Fibroblast of skin of back (primary cell): ENCODE measurements around the gene SELENOV.

Experiments used
- DNase-seq: peaks from one replicate; pipeline ENCODE4 v3.0.0-alpha.2; 2013

Gene SELENOV

DNA sequence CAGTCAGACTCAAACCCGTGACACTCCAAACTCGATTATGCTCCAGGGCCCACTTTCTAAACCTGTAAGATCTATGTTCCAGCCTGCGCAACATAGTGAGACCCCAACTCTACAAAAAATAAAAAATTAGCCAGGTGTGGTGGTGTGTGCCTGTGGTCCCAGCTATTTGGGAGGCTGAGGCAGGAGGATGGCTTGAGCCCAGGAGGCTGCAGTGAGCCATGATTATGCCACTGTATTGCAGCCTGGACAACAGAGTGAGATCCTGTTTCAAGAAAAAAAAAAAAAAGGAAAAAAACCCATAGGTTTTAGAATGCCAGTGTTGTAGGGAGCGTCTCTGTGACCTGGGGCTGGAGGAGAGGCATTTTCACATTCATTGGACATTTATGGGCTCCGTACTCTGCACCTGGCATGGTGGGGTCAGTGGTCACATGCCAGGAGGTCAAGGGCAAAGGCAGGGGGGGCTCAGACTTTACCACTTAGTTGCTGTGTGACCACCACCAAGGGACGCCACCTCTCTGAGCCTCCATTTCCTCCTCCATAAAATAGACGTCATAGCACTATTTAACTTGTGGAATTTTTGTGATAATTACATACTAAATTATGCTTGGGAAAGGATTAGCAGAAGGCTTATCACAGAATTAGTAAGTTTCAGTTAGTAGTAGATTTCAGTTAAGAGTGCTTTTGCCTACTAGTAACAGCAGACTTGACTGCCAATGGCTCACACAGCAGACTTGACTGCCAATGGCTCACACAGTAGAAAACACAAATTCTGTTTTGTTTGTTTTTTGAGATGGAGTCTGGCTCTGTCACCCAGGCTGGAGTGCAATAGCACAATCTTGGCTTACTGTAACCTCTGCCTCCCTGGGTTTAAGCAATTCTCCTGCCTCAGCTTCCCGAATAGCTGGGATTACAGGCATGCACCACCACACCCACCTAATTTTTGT lies 5.9 kb downstream of the SELENOV start:
- no peak for DNase-seq

DNA sequence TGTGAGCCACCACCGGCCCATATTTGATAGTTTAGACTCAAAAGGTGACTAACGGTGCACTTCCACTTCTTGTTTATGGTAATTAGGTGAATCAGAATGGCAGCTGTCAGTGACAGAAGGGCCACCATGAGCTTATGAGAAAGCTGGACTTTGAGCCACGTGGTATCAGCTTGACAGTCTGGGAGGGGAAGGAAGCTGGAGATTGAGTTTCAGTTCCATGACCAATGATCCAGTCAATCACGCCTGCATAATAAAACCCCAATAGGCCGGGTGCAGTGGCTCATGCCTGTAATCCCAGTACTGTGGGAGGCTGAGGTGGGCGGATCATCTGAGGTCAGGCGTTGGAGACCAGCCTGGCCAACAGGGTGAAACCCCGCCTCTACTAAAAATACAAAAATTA lies 9.6 kb downstream of the SELENOV start:
- no peak for DNase-seq

DNA sequence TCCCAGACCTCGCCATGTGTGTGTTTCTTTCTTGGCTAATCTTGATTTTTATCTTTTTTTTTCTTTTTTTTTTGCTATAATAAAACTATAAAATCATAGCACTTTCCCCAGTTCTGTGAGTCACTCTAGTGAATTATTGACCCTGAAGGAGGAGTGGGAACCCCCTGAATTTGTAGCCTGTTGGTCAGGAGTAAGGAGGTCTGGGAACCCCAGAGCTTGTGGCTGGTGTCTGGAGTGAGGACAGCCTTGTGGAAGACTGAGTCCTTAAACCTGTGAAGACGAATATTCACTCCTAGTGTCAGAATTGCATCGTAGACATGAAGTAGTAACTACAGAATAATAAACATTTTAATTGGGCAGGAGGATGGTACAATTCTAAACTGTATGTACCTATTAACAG lies 10.3 kb downstream of the SELENOV start:
- no peak for DNase-seq

DNA sequence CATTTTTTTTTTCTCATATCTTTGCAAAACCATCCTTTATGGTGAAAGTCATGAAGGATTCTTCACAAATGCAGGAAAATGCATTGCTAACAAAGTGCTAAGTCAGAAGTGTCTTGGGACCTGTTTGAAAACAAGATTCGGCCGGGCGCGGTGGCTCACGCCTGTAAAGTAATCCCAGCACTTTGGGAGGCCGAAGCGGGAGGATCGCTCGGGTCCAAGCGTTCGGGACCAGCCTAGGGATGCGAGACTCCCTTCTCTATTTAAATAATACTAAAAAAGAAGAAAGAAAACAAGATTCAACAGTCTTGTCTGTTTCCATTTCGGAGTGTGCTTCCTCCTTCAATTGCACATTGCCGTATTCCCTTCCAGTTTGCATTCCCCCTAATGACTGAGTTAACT lies 16.9 kb downstream of the SELENOV start:
- DNase-seq = no peak

DNA sequence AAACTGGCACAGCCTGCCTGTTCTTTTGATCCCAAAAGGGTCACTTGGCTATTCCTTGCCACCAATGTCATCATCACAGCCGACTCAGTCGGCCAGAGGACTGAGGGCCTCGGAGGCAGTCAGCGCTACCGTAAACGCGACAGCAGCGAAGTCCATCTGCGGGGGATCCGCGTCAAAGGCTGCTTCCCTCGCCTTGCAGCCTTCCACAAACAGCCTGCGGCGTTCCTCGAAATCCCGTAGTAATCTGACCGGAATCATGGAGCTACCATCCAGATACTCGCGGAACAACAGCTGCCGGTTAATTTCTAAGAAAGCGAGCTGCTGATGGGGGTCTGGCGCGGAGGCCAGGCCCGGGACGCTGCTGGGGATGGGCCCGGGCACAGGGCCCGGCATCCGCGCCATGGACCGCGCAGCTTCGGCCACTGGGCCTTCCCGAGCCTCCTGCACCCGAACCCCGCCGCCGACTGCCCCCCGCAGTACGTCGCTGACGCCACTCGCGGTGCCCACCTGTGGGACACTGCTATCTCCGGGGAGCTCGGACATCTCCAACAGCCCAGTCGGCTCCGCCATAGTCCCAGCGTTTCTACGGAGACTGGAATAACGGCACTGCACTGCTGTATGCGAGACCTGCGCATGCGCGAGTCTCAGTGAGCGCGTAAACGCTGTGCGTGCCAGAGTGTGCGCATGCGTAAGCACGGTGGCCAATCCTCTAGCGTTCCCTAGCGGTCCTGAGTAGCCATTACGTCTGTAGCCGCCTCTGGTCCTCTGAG lies 17.5 kb downstream of the SELENOV start, which contains the start of gene EID2B:
Gene EID2B, minus strand, starts transcription at position 620 of the 770 bp plus-strand sequence. Its CDS starts 50 bp downstream, at position 570.
- peak; percentile 92 for DNase-seq

DNA sequence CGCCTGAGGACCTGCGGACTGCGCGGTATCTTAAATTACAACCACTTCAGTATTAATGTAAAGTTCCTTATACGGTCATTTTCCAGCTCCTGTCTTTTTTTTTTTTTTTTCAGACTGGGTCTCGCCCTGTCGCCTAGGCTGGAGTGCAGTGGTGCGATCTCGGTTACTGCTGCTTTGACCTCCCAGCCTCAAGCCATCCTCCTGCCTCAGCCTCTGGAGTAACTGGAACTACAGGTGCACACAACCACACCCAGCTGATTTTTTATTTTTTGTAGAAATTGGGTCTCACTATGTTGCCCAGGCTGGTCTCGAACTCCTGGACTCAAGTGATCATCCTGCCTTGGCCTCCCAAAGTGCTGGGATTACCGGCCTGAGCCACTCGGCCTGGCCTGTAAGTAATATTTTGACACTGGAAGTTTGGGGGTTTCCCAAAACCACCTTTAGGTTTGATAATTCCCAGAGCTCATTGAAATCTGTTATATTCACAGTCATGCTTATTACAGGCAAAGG lies 18.1 kb downstream of the SELENOV start:
- no peak for DNase-seq

DNA sequence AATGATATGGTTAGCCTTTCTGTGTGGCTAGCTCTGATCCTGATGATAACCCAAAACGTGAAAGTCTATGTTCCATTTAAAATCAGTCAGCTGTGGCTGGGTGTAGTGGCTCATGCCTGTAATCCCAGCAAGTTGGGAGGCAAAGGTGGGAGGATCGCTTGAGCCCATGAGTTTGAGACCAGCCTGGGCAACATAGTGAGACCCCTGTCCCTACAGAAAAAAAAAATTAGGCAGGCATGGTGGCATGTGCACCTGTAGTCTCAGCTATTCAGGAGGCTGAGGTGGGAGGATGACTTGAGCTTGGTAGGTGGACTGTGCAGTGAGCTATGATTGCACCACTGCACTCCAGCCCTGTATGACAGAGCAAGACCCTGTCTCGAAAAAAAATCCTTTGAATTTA lies 18.9 kb downstream of the SELENOV start:
- no peak for DNase-seq

DNA sequence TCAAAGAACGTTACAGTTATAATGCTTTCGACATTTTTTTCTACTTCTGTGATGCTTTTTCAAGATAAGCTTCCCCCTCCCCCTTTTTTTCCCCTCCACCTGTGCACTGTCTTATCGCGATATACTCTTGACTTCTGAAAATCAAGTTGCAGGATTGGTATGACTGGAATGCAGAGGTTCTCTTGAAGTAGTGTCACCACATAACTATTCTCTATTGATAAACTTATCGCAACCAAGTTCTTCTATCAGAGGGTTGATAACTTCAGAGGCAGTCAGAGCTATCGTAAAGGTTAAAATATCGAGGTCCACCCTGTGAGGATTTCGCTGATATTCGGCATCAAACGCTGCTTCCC lies 24.2 kb downstream of the SELENOV start:
- DNase-seq = peak; percentile 41

DNA sequence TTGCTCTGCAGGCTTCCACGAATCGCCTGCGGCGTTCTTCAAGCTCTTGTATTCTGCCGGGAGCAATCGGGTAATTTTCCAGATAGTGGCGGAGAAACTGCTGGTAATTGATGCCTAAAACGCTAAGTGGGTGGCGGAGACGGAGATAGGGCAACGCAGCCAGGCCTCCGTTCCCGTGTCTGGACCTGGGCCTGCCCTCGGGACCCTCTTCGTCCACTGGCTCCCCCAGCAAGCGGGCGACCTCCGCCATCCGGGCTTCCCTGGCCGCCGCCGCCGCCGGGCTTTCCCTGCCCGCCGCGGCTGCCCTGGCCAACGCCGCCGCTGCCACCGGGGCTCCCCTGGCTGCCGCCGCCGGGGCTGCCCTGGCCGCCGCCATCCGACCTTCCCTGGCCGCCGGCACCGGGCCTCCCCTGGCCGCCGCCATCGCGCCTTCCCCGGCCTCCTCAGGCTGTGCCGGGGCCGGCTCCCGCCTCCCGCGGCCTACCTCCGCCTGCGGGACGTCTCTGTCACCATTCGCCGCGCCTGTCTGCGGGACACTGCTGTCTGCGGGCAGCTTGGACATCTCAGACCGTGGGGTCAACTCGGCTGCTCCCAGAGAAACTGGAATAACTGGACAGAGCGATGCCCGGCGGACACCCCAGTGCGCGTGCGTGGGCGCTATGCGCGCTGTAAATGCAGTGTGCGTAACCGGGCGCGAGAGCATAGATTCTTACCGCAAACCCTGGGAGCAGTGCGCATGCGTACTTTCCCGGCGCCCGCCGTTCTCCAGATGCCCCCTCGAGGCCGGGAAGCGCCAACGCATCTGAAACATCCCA lies 24.8 kb downstream of the SELENOV start, which contains the start of gene EID2:
Gene EID2, minus strand, starts transcription at position 644 of the 815 bp plus-strand sequence. Its CDS starts 82 bp downstream, at position 562.
- peak; percentile 89 for DNase-seq

DNA sequence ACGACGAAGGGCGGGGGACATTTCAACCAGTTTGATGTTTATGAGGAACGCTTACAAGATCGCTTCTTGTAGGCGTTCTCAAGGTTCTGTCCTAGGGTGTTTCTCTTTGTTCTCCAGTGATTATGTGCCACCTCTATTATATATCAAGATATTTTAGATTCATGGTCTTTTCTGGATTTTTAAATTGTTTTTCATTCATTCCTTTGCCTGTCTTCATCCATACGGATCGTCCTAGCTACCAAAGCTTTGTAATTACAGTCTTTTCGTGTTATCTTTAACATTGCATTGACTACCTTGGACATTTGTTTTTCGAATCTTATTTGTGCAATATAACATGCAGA lies 25.4 kb downstream of the SELENOV start:
- no peak for DNase-seq

DNA sequence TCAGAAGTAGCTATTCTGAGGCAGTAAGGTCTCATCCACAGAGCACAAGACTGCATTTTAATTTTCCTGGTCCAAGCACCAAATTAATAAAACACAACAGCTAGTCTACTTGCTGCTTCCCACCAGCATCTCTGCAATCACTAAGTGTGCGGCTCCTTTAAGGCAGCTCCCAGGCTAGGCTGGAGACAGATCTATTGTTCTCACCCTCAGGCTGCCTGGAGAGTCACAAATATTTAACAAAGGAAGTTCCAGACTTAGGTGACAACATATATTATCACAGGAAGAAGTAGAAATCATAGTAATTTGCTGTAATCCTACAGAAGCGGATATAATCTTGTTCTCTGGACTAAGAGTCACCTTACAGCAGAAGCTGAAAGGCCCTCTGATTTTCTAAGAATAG lies 27.3 kb downstream of the SELENOV start:
- no peak for DNase-seq

DNA sequence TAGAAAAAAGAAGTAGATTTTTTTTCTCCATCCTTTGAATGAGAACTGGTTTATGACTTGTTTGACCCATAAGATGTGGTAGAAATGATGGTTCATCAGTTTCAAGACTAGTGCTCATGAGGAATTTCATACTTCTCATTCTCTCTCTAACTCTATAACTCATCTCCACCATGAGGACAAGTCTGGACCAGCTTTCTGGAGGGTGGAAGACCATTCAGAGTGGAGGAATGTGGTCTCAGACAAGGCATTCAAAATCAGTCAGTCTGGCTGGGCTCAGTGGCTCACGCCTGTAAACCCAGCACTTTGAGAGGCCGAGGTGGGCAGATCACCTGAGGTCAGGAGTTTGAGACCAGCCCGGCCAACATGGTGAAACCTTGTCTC lies 28.5 kb downstream of the SELENOV start:
- no peak for DNase-seq

DNA sequence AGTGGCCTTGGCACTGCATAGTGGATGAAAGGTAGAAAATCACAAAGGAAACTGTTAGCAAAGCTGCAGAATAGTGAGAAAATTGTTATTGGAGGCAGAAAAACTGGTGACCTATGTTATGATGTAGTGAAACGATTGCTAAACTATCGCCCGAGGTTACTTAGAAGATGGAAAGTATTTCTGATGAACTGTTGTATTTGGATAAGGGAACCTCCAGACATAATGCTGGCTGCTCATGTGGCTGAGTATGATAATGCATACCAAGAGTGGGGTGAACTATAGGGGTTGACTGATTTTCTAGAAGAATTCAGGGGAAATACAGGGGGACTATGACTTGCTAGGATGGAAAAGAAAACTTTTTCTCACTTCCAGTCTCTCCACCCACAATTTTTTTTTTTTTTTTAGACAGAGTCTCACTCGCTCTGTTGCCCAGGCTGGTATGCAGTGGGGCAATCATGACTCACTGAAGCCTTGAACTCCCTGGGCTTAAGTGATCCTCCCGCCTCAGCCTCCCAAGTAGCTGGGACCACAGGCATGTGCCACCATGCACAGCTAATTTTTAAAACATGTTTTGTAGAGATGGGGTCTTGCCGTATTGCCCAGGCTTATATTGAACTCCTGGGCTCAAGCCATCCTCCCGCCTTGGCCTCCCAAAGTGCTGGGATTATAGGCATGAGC lies 29.4 kb downstream of the SELENOV start:
- DNase-seq = peak; percentile 55

DNA sequence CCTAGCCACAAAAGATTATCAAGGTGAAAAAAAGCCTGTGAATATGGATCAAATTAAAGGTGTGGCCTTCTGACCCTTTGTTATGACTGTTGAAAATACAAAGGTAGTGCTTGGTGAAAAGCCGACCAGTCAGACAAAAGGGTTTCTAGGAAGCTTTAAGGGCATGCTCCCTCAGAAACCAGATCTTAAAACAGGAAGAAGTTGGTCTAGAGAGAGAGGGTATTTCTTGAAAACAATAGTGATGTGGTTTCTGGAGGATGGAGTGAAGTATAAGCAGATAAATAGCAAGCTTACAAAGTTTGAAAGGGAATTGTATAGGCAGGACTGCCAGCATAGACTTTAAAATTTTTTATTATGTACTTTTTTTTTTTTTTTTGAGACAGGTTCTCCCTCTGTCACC lies 30.0 kb downstream of the SELENOV start:
- no peak for DNase-seq

DNA sequence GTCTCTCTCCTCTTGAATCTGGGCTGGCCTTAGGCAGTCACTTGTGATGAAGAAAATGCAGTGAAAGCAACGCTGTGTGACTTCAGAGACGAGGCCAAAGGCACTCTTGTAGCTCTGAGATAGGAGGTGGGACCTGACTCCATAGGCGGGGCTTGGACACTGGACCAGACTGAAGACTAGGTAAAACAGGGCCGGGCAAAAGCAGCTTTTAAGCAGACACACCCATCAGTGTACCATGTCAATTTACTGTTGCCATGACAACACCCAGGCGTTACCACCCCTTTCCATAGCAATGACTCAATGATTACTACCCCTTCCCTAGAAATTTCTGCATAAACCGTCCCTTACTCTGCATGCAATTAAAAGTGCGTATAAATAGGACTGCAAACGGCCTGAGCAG lies 31.7 kb downstream of the SELENOV start:
- no peak for DNase-seq

DNA sequence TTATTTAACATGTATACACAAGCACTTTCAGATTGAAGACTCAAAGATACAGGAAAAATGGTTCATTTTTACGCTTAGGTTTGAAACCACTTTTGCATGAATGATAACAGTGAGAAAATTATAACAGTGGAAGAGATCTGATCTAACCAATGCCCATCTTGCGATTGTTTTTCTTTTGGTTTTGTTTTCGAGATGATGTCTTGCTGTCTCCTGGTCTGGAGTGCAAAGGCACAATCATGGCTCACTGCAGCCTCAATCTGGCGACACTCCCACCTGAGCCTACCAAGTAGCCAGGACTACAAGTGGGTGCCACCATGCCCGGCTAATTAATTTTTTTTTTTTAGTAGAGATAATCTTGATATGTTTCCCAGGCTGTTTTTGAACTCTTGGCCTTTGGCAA lies 35.3 kb downstream of the SELENOV start:
- no peak for DNase-seq

DNA sequence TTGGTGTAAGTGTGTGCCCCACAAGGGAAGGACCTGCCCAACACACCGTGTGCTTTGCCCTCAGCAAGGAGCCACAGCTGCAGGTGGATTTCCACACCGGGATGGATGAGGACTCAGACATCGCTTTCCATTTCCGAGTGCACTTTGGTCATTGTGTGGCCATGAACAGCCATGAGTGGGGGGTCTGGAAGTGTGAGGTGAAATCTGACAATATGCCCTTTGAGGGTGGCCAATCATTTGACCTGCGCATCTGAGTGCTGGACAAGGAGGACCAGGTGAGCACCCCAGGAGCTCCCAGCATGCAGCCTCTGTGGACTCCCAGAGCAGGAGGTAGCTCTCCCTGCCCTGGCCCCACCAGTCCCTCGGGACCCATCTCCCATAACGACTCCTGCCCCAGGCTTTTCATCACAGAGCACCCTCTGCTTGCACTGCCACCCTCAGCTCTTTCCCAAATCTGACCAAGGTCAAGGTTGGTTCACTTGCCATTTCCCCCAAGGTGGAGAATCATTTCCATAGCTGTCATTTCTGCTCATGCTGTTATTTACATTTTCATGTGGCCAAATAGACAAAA lies 38.2 kb downstream of the SELENOV start:
- DNase-seq = no peak

DNA sequence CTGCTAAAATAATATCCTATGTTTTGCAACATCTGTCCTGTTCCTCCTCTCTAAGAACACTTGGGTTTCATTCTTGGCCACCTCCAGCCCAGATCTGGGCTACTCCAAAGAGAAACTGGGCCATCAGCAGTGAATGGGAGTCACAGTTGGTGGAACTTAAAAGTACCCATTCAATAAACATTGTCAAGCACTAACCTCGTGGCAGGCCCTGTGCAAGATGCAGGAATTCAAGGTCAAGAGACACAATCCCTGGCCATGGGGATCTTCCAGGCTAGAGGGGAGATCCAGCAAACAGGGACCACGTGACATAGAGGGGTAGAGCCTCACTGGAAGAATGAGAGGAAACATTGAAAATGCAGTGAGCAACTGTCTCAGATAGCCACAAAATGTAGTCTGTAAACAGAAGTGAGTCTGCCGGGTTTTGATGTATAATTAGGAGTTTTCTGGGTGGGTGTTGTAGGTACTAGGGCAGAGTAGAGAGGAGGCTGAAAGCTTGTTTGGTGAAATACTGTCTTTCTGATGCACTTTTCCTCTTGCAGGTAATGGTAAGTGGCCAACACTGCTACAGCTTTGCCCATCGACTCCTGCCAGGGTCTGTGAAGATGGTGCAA lies 39.9 kb downstream of the SELENOV start:
- DNase-seq = no peak

DNA sequence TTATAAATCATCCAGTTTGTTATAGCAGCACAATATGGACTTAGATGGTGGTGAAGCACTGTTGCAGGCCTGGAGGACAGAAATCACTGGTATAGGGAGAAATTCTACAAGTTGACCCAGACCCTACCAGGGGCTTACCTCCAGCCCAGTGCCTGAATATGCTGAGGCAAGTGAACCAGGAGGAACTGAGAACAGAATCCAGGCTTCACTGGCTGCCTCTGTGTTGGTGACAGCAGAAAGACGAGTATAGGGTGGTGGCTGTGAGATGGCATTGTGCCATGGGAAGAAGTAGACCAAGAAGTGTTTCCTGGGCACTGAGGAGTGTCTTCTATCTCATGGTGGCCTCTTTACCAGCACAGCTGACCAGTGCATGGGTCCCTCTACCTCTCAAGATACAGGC lies 40.9 kb downstream of the SELENOV start:
- DNase-seq = no peak

DNA sequence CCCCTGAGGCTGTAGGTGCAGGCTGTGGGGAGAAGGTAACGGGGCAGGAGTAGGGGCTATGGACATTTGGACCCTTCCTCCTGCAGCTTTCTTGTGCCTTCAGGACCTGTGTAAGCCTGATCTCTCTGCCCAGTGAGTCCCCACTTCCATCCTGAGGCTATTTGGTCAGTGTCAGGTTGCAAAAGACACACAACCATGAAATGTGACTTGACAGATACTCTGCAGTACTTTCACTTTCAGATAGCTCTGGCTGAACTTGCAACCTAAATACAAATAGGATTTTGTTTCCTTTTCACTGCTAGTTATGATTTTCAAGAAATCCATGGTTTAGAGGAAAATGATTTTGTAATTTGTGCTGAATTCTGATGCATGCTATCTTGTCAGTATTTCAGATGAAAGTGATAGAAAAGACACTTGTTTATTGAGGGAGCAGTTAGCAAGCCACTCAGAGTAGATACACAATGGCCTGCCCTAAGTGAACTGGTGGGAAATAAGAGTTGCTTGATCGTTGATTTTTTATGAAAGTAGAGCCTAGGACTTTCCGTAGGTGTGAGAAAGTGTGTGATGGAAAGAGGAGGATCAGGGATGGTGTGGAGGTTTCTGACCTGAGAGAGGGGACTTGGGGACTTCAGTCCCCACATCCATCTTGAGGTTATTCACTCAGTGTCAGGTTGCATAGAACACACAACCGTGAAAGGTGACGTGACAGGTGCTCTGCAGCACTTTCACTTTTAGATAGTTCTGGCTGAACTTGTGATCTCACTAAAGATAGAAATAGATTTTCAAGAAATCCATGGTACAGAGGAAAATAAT lies 43.1 kb downstream of the SELENOV start:
- no peak for DNase-seq
